ENCODE measurements around the gene COL28A1. TPM values are rescaled to one million over a fixed set of nuclear protein-coding genes. Genes with fewer than 3 reads are reported as not detected.
"Not testable (repeated sequence)": the region's sequence is repeated elsewhere in the genome, so short reads cannot be mapped to it uniquely, and the experiment has no call there.

COL28A1 gene
- total and polyA plus RNA-seq, 12 donors: 0.35 to 8.1 (median 1.5) TPM

GRCh38 chr7:7479275-7479805, 56.3 kb downstream of the COL28A1 start:
- no peak for TF ChIP-seq CTCF (IDR thresholded peaks at IDR 0.05)
- peaks cover 0 to 12% (median 4%) of the 10 kb centered on the region in 11 donors for H3K9me3 ChIP-seq
- ATAC-seq (peak in 4 of 8 donors; percentile 46 to 67 (median 56)), DNase-seq (no peak)
- intact Hi-C loops (cut with DNase I): no loop called here
- no peaks in the 10 kb centered on the region for H3K36me3 ChIP-seq
- WGBS, 2 donors: 68 to 75% methylated on average over 2 of the region's 2 CpGs
- no peaks in the 10 kb centered on the region for H3K27me3 ChIP-seq
- peaks cover 0 to 7% (median 0%) of the 10 kb centered on the region in 9 donors for H3K4me1 ChIP-seq
- peak overlapping the region in 4 of 10 donors; percentile 7 to 34 (median 23) for H3K27ac ChIP-seq
- H3K4me3 ChIP-seq: no peak overlapping the region

GRCh38 chr7:7478569-7478968, 57.1 kb downstream of the COL28A1 start:
- H3K4me3 ChIP-seq: no peak overlapping the region
- peaks cover 0 to 4% (median 0%) of the 10 kb centered on the region in 11 donors for H3K9me3 ChIP-seq
- no peaks in the 10 kb centered on the region for H3K27me3 ChIP-seq
- H3K36me3 ChIP-seq: no peaks in the 10 kb centered on the region
- intact Hi-C loops (cut with DNase I): no loop called here
- peak in 1 of 2 donors; percentile 9 for DNase-seq
- H3K4me1 ChIP-seq: peaks cover 0 to 7% (median 0%) of the 10 kb centered on the region in 9 donors
- no peak for ATAC-seq
- peak overlapping the region in 4 of 10 donors; percentile 19 to 40 (median 29) for H3K27ac ChIP-seq
- TF ChIP-seq CTCF (IDR thresholded peaks at IDR 0.05): no peak
- WGBS, 2 donors: 92 to 98% methylated on average over 23 of the region's 23 CpGs

- H3K27ac ChIP-seq; H3K4me1 ChIP-seq; H3K9me3 ChIP-seq; H3K27me3 ChIP-seq; H3K4me3 ChIP-seq; intact Hi-C loops (cut with DNase I); DNase-seq; ATAC-seq; H3K36me3 ChIP-seq: not testable (repeated sequence)
- WGBS, 2 donors: 85 to 86% methylated on average over 7 of the region's 7 CpGs
Measured at GRCh38 chr7:7477641-7478040, 58.0 kb downstream of the COL28A1 start.

- 33 to 38% methylated on average over 1 of the region's 1 CpG for WGBS, 2 donors
- TF ChIP-seq CTCF (IDR thresholded peaks at IDR 0.05): no peak
- H3K9me3 ChIP-seq: peaks cover 0 to 19% (median 0%) of the 10 kb centered on the region in 11 donors
- ATAC-seq (no peak), DNase-seq (no peak)
- intact Hi-C loops (cut with DNase I): no loop called here
- no peaks in the 10 kb centered on the region for H3K36me3 ChIP-seq
- H3K4me3 ChIP-seq: no peak overlapping the region
- no peak overlapping the region for H3K27ac ChIP-seq
- H3K27me3 ChIP-seq: no peaks in the 10 kb centered on the region
- peaks cover 0 to 7% (median 0%) of the 10 kb centered on the region in 9 donors for H3K4me1 ChIP-seq
Measured at GRCh38 chr7:7476381-7476780, 59.3 kb downstream of the COL28A1 start.

GRCh38 chr7:7475601-7476000, 60.1 kb downstream of the COL28A1 start:
- 80 to 82% methylated on average over 2 of the region's 2 CpGs for WGBS, 2 donors
- no peak for TF ChIP-seq CTCF (IDR thresholded peaks at IDR 0.05)

More at GRCh38 chr7:7475601-7476000, 60.1 kb downstream of the COL28A1 start:
- Histone ChIP-seq H3K36me3 (no peaks in the 10 kb centered on the region), H3K27me3 (no peaks in the 10 kb centered on the region), H3K27ac (no peak overlapping the region), H3K4me1 (peaks cover 0 to 7% (median 0%) of the 10 kb centered on the region in 9 donors), H3K4me3 (no peak overlapping the region), H3K9me3 (peaks cover 0 to 20% (median 0%) of the 10 kb centered on the region in 11 donors)
- no peak for ATAC-seq
- no peak for DNase-seq
- intact Hi-C loops (cut with DNase I): no loop called here

All from heart right ventricle (tissue), 16 donors.